GM12801 (cell line): ENCODE data around the gene ZNF888.

ENCODE experiments used
- TF ChIP-seq, protein P1 (sequence below): IDR thresholded peaks from one replicate; pipeline ENCODE4 v1.5.1; 2011; ENCODE audit warnings: control low read depth; ENCODE audit not compliant: insufficient read length; ENCODE audit errors: extremely low read depth

Gene ZNF888

DNA sequence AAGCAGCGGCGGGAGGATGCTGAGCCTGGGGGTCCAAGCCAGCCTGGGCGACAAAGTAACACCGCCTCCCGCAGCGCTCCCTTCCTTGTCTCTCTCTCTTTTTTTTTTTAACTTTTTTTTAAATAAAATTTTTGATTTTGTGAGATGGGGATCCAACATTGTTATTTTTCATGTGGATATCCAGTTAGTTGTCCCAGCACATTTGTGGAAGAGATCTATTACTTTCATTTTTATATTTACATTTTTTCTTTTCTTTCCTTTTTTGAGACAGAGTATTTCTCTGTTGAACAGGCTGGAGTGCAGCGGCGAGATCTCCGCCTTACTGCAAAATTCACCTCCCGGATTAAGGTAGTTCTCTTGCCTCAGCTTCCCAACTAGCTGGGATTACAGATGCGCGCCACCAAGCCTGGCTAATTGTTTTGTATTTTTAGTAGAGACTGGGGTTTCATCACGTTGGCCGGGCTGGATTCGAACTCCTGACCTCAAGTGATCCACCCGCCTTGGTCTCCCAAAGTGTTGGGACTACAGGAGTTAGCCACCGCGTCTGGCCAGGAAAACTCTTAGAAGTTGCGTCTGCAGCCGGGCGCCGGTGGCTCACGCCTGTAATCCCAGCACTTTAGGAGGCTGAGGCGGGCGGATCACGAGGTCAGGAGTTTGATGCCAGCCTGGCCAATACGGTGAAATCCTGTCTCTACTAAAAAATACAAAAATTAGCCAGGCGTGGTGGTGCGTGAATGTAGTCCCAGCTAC, 20.1 kb upstream of the ZNF888 start:
- TF ChIP-seq, protein P1, sequence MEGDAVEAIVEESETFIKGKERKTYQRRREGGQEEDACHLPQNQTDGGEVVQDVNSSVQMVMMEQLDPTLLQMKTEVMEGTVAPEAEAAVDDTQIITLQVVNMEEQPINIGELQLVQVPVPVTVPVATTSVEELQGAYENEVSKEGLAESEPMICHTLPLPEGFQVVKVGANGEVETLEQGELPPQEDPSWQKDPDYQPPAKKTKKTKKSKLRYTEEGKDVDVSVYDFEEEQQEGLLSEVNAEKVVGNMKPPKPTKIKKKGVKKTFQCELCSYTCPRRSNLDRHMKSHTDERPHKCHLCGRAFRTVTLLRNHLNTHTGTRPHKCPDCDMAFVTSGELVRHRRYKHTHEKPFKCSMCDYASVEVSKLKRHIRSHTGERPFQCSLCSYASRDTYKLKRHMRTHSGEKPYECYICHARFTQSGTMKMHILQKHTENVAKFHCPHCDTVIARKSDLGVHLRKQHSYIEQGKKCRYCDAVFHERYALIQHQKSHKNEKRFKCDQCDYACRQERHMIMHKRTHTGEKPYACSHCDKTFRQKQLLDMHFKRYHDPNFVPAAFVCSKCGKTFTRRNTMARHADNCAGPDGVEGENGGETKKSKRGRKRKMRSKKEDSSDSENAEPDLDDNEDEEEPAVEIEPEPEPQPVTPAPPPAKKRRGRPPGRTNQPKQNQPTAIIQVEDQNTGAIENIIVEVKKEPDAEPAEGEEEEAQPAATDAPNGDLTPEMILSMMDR: no peak

- TF ChIP-seq, protein P1: no peak
Measured at GRCh38 chr19:52942386-52943133, 19.3 kb upstream of the ZNF888 start.

GRCh38 chr19:52941941-52942385, 18.7 kb upstream of the ZNF888 start:
- TF ChIP-seq, protein P1: no peak

- TF ChIP-seq, protein P1: no peak
Measured at GRCh38 chr19:52938761-52939160, 15.5 kb upstream of the ZNF888 start.

DNA sequence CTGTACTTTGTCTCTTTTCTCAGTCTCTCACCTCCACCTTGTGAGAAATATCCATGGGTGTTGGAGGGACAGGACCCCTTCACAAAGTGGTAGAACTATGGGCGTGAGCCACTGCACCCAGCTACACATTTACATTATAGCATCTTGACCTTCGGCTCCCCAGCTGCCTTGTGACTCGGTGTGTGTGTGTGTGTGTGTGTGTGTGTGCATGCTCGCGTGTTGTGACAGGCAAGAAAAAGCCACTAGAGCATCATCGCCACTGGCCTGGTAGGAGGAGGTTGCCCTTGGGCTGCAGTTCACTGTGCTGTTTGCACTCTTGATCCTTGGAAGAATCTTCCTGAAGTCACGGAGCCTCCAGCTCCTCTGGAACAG, 13.7 kb upstream of the ZNF888 start:
- TF ChIP-seq, protein P1: no peak

DNA sequence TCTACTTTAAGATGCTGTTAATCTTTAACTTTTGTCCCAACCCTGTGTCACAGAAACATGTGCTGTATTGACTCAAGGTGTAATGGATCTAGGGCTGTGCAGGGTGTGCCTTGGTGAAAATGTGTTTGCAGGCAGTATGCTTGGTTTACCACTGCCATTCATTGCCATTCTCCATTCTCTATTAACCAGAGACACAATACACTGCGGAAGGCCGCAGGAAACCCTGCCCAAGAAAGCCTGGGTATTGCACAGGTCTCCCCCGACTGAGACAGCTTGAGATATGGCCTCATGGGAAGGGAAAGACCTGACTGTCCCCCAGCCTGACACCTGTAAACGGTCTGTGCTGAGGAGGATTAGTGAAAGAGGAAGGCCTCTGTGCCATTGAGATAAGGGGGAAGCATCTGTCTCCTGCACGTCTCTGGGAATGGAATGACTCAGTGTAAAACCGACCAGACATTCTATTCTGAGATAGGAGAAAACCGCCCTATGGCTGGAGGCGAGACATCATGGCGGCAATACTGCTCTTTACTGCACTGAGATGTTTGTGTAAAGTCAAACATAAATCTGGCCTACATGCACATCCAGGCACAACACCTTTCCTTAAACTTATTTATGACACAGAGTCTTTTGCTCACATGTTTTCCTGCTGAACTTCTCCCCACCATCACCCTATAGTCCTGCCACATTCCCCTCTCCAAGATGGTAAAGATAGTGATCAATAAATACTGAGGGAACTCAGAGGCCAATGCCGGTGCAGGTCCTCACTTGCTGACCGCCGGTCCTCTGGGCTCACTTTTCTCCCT, 13.1 kb upstream of the ZNF888 start:
- TF ChIP-seq, protein P1: no peak

DNA sequence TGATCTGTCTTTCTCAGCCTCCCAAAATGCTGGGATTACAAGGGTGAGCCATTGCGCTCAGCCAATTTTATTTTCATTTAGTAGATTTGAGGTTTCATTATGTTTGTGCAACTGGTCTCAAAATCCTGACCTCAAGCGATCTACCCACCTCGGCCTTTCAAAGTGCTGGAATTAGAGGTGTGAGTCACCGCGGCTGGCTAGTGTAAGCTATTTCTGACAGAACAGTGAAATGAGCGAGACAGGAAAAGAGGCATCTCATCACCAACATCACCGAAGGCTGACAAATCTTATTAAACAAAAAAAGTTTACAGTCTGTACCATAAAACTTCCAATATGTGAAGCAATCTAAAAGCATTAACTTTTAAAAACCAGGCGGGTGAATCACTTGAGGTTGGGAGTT, 12.2 kb upstream of the ZNF888 start:
- TF ChIP-seq, protein P1: no peak
